GM12878 (cell line): ENCODE measurements around the gene DISP2.

Experiments used
- CTCF ChIP-seq, 3 experiments: IDR thresholded peaks in 2 of 3; conservative IDR thresholded peaks in 1 of 3; 2 replicates each; pipeline ENCODE4 v1.5.1; 2011; ENCODE audit warnings: low read depth in 3 of 3, low read length in 3 of 3, mild to moderate bottlenecking in 3 of 3, control low read depth in 2 of 3, moderate library complexity in 2 of 3, inconsistent platforms in 1 of 3, mixed read lengths in 1 of 3; ENCODE audit not compliant: control insufficient read depth in 2 of 3, insufficient read depth in 1 of 3; ENCODE audit errors: extremely low read depth in 1 of 3
- ESRRA ChIP-seq: IDR thresholded peaks from 2 replicates; pipeline ENCODE4 v1.6.1; 2012; ENCODE audit warnings: mild to moderate bottlenecking, low read length, improper control_type of control experiment
- EZH2 ChIP-seq: IDR thresholded peaks from 2 replicates; pipeline ENCODE4 v1.6.1; 2012; ENCODE audit warnings: low read depth, mild to moderate bottlenecking, control low read depth, inconsistent platforms, low read length, borderline replicate concordance; ENCODE audit not compliant: control insufficient read depth
- REST ChIP-seq: IDR thresholded peaks from 2 replicates; pipeline ENCODE4 v1.6.1; 2012; ENCODE audit warnings: mild to moderate bottlenecking, low read depth, low read length
- SMC3 ChIP-seq: IDR thresholded peaks from 2 replicates; pipeline ENCODE4 v1.6.1; 2011; ENCODE audit warnings: low read length, improper control_type of control experiment, borderline replicate concordance
- TAF1 ChIP-seq: IDR thresholded peaks from 2 replicates; pipeline ENCODE4 v1.6.1; 2011; ENCODE audit warnings: mild to moderate bottlenecking, low read depth, low read length, borderline replicate concordance
- YY1 ChIP-seq: IDR thresholded peaks from 2 replicates; pipeline ENCODE4 v1.6.1; 2011; ENCODE audit warnings: low read depth, mild to moderate bottlenecking, low read length

- TF ChIP-seq CTCF (IDR thresholded peaks at IDR 0.05 in 2 of 3, conservative IDR thresholded peaks at IDR 0.05 in 1 of 3; ENCODE audit: control insufficient read depth in 2 of 3, extremely low read depth in 1 of 3, insufficient read depth in 1 of 3, low read depth in 3 of 3, low read length in 3 of 3) (no peak), SMC3 (no peak), ESRRA (no peak), TAF1 (no peak), REST (no peak), EZH2 (no peak), YY1 (no peak)
Measured at GRCh38 chr15:40331637-40332036, 26.4 kb upstream of the DISP2 start.
